CD4-positive, alpha-beta T cell treated with Interleukin-4 for 1 hour (primary cell): ENCODE results near the gene CDK11A.
"Not testable (repeated sequence)": the region's sequence is repeated elsewhere in the genome, so short reads cannot be mapped to it uniquely, and the experiment has no call there.

ENCODE experiments used
- DNase-seq, 2 donors: peaks; one replicate each; pipeline ENCODE4 v3.0.0-alpha.2; 2020 to 2022

The CDK11A gene

GRCh38 chr1:1754051-1754815 is 30.1 kb upstream of the CDK11A start:
- no peak for DNase-seq

- no peak for DNase-seq
Measured at GRCh38 chr1:1753607-1754005, 29.4 kb upstream of the CDK11A start.

- DNase-seq = no peak
Measured at GRCh38 chr1:1752636-1753606, 28.8 kb upstream of the CDK11A start.

GRCh38 chr1:1752190-1752589 is 28.0 kb upstream of the CDK11A start:
- no peak for DNase-seq

GRCh38 chr1:1749941-1750340 is 25.8 kb upstream of the CDK11A start:
- not testable (repeated sequence) for DNase-seq

GRCh38 chr1:1748686-1749321 is 24.6 kb upstream of the CDK11A start:
- no peak for DNase-seq

GRCh38 chr1:1746566-1746909 is 22.4 kb upstream of the CDK11A start:
- DNase-seq = not testable (repeated sequence)

GRCh38 chr1:1745651-1746565 is 21.8 kb upstream of the CDK11A start:
- peak; percentile 82 to 89 for DNase-seq

GRCh38 chr1:1742529-1742928 is 18.4 kb upstream of the CDK11A start:
- not testable (repeated sequence) for DNase-seq

- not testable (repeated sequence) for DNase-seq
Measured at GRCh38 chr1:1741013-1741412, 16.9 kb upstream of the CDK11A start.

GRCh38 chr1:1738799-1739337 is 14.7 kb upstream of the CDK11A start:
- DNase-seq = not testable (repeated sequence)

- not testable (repeated sequence) for DNase-seq
Measured at GRCh38 chr1:1737675-1738590, 13.8 kb upstream of the CDK11A start.

GRCh38 chr1:1732381-1732780 is 8.2 kb upstream of the CDK11A start:
- no peak for DNase-seq

- DNase-seq = no peak
Measured at GRCh38 chr1:1730870-1731269, 6.7 kb upstream of the CDK11A start.

- DNase-seq = not testable (repeated sequence)
Measured at GRCh38 chr1:1730230-1730629, 6.1 kb upstream of the CDK11A start.

GRCh38 chr1:1729116-1729816 is 5.1 kb upstream of the CDK11A start:
- DNase-seq = not testable (repeated sequence)

- peak; percentile 21 to 65 for DNase-seq
Measured at GRCh38 chr1:1728308-1729005, 4.3 kb upstream of the CDK11A start.

GRCh38 chr1:1727131-1727651 is 3.0 kb upstream of the CDK11A start:
- DNase-seq = not testable (repeated sequence)

- not testable (repeated sequence) for DNase-seq
Measured at GRCh38 chr1:1726088-1726487, 1.9 kb upstream of the CDK11A start.
